HG02798 (cell line): ENCODE data around the gene TUBG2.
"Not testable (repeated sequence)": the region's sequence is repeated elsewhere in the genome, so short reads cannot be mapped to it uniquely, and the experiment has no call there.

Source experiments
- ATAC-seq: cut with Tn5 transposase; IDR thresholded peaks from one replicate; pipeline ENCODE4 v1.9.1; 2021; ENCODE audit warnings: mild to moderate bottlenecking; ENCODE audit not compliant: unreplicated experiment, poor library complexity

TUBG2 gene

DNA sequence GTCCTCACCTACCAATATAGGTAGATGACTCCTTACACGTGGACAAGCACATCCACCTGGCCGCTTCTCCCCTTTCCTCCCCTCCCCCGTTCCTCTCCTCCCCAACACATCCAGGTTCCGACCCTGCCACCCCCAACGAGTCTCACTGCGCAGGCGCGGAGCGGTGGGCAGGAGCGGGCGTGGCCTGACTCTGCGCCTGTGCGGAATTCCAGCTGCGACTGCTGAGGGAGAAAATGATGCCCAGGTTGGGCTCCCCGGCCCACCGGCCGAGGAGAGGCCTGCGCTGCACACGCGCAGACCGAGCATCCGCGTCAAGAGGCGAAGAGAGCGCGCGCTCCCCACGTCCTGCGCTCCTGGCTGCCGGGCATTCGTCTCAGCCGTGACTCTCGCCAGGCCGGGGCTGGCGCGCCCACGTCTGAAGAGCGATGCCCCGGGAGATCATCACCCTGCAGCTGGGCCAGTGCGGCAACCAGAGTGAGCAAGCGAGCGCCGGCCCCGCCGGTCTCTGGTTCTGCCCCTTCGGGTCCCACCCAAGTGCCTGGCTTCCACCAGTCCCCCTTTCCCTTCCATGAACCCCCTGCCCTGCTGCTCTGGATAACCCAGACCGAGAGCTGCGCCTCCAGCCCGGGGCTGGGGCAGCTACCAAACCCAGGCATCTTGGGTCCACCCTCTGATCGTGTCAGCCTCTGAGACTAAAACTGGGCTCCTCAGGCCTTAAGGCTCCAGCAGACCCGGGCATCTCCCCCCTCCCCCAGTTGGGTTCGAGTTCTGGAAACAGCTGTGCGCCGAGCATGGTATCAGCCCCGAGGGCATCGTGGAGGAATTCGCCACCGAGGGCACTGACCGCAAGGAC is at the start of gene TUBG2:
TSS of gene TUBG2 (plus strand) at position 206 of the 853 bp plus-strand sequence. CDS start at position 426, 220 bp downstream.
- peak; percentile 66 for ATAC-seq

DNA sequence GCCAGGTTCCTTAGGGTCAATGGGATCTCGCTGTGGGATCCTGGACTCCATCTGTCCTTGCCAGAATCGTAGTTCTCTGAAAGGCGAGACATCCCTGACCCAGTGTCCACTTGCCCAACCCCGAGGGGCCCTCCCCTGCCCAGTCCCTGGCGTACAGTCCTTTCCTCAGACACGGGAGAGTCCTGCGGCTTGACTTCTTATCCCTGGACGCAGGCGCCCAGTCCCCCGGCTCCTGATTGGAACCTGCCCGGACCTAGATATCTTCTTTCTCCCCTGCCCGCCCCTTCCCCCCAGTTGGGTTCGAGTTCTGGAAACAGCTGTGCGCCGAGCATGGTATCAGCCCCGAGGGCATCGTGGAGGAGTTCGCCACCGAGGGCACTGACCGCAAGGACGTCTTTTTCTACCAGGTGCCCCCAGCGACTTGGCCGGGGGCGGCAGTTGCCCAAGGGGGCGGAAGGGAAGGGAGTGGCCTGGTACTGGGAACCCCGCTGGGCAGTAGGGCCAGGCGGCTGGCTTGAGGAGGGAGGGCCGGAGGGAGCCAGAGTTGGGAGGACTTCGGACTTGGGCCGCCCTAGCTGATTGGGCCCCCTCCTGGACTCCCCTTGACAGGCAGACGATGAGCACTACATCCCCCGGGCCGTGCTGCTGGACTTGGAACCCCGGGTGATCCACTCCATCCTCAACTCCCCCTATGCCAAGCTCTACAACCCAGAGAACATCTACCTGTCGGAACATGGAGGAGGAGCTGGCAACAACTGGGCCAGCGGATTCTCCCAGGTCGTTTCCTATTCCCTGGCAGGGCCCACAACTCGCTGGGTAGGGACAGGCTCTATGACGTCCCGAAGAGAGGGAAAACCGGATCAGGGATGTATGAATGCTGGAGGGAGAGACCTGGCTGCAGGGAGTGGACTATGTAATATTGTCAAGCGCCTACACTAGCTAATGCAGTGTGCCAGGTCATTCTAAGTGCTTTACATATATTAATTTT is 49.0 kb upstream of the TUBG2 start:
- not testable (repeated sequence) for ATAC-seq

DNA sequence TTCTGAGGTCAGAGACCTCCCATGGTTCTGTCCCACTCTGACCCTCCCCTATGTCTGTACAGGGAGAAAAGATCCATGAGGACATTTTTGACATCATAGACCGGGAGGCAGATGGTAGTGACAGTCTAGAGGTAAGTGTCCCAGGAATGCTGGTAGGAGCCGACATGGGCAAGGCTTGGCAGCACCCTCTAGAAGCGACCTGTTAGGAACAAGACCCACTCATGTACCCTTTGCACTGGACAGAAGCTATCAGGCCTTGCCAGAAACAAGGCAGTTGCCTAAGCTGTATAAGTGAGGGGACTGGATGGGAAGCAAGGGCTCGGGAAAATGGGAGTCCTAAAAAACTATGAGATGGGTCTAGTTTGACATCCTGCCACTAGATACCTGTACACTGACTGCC is 47.1 kb upstream of the TUBG2 start:
- no peak for ATAC-seq

DNA sequence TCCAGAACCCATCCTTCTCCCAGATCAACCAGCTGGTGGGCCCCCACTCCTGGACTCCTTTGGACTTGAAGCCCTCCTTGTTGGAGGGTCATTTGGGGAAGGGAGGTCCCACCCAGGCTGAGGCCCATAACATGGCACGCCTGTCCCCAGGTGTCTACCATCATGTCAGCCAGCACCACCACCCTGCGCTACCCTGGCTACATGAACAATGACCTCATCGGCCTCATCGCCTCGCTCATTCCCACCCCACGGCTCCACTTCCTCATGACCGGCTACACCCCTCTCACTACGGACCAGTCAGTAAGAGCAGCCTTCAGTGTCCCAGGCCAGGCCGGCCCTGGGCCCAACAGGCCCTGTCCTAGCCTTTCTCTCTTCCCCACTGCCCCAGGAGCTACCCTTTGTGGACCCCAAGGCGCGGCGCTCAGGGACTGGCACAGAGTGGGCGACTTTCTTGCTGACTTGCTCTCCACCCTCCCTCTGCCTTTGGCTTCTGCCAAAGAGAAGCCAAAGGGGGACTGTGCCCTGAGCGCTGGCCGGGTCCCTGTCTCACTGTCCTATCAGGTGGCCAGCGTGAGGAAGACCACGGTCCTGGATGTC is 45.3 kb upstream of the TUBG2 start:
- no peak for ATAC-seq

DNA sequence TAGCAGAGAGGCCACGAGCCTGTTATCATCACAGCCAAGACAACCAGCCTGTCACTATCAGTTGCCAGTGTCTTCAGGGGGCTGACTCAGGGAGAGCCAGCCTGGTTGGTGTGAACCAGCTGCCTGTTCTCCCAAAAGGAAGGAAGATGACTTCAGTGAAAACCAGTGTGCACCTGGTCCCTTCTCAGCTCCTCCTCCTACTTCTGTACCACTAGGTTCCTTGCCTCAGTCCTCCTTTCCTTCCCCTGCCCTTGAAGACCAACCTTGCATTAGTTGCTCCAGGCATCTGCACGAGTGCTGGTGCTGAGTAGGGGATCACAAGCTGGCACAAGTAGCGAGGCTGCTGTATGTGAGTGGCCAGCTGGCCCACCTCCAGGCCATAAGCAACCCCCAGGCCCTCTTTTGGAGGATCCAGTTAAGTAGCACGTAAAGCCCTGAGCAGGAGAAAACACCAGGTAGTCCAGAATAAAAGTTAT is 41.1 kb upstream of the TUBG2 start:
- peak; percentile 19 for ATAC-seq

DNA sequence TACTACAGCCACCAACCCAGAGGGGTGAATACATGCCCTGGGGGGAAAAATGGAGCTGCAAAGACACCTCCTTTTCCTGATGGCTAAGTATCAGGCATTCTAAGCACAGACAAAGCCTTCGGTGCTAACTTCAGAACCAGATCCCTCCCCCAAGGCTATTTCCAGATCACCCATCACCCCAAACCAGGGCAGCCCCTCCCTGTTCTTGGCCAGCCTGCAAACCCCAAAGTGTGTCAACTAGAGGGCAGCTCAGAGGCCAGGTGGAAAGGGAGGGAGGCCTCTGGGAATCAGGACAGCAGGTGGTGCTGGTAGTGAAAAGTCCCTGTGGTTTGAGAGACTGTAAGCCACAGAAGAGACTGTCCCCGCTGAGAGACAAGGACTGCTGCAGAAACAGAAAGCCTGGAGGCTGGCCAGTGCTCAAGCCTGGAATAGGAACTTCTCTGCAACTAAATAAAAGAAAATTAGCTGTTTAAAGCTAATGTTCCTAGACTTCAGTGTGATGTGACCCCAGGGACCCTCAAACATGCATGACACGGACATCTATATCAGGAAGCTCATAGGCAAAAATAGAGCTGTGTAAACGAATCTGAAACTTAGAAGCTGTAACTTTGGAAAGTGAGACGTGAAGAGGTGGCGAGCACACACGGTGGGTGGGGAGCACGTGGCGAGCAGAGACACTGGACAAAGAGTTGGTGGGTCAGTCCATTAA is 40.5 kb upstream of the TUBG2 start:
- peak; percentile 76 for ATAC-seq

DNA sequence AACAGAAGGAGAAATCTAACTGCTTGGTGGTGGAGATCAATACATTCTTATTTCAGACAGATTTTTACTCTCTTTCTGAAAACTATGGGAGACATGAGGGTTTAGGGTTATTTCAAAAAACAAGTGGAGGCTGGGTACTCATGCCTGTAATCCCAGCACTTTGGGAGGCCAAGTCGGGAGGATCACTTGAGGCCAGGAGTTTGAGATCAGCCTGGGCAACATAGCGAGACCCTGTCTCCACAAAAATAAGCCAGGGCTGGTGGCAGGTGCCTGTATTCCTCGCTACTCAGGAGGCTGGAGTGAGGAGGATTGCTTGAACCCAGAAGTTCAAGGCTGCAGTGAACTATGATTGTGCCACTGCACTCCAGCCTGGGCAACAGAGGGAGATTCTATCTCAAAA is 37.1 kb upstream of the TUBG2 start:
- ATAC-seq = not testable (repeated sequence)

DNA sequence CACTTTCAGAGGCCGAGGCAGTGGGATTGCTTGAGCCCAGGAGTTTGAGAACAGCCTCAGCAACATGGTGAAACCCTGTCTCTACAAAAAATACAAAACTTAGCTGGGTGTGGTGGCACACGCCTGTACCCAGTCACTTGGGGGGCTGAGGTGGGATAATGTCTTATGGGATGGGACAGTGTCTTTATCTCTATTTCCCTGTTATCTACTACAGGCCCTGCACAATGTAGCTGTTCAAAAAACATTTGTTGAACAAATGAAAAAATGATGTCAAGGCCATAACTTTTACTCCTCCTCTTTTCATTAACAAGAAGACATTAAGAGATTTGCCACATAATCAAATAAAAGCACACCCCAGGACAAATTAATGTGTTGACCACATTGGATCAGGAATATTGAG is 35.8 kb upstream of the TUBG2 start:
- ATAC-seq = no peak

DNA sequence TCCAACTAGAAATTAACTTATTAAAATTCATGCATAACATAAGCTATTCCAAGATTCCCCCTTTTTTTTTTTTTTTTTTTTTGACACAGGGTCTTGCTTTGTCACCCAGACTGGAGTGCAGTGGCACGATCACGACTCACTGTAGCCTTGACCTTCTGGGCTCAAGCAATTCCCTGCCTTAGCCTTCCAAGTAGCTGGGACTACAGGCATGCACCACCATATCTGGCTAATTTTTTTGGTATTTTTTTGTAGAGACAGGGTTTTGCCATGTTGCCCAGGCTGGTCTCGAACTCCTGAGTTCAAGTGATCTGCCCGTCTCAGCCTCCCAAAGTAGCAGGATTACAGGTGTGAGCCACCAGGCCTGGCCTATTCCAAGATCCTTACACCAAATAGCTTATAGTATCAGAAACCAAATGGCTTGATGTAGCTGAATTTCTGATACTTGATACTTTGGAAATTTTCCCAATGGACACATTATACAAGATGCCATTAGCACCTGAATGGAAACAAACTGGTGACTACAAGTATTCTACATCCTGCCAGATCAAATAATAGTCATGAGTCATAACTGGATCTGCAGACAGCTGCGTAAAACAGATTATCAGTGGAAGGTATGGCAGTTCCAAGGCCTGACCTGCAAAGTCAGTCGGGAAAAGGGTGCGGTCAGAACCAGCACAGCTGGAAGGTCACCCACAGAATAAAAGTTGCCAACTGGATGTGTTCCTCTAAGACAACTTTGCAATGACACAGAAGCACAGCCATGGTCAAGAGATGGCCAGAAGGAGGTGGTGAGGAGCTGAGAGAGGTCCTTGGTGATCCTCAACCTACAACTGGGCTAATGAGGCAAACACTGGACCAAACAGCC is 35.1 kb upstream of the TUBG2 start:
- ATAC-seq = no peak

DNA sequence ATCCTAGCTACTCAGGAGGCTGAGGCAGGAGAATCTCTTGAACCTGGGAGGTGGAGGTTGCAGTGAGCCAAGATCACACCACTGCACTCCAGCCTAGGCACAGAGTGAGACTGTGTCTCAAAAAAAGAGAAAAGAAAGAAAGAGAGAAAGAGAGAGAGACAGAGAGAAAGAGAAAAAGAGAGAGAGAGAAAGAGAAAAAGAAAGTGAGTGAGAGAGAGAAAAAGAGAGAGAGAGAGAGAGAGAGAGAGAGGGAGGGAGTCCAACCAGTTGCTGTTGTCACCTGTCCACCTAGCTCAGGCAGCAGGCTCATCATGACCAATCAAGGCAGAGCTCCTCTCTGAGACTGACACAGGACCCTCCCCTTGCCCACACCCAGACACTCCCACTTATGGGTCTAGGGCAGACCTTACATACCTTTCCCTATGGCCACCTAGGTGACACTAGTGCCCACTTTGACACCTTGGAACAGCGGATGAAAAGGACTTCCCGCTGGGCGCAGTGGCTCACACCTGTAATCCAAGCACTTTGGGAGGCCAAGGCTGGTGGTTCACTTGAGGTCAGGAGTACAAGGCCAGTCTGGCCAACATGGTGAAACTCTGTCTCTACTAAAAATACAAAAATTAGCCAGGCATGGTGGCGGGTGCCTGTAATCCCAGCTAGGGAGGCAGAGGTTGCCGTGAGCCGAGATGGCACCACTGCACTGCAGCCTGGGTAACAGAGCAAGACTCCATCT is 31.9 kb upstream of the TUBG2 start:
- ATAC-seq = not testable (repeated sequence)

DNA sequence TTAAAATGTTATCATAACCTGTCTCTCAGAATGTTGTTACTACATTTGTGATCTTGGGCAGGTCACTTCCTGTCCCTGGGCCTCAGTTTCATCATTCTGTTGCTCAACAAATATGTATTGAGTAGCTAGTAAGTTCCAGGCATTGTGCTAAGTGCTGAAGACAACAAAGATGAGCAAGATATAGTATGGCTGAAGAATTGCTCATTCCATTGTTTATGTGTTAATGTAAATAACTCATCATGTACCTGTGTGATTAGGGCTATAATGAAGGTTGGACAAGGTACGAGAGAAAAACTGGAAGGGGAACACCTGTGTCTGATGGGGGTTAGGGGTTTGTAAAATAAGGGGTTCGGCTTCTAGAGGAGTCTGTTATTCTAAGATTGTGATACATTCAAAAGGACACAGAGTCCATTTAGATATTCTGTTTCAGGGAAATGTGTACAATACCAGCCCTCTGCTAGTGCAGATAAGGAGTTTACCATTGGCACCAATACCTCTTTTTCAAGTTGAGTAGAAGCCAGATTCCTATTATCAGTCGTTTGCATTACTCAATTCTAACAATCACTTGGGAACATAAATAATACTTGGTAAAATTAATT is 29.6 kb upstream of the TUBG2 start:
- no peak for ATAC-seq

DNA sequence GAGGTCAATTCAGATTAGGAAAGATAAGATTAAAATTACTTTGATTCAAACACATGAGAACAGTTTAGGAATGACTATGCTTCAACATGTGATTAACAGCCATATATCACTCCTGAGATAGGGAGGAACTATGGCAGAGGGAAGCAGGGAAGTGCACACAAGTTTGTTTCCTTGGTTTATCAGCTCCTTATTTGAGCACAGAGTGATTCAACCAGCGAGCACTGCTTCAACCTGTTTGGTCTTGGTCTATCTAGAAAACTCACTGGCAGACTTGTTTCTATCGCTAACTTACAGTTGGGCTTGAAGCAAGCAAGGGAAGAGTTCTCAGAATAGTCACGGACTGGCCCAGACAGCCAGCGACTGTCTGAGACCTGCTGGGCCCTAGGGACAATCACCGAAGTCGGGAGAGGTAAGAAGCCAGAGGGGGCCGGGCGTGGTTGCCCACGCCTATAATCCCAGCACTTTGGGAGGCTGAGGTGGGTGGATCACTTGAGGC is 26.1 kb upstream of the TUBG2 start:
- no peak for ATAC-seq

DNA sequence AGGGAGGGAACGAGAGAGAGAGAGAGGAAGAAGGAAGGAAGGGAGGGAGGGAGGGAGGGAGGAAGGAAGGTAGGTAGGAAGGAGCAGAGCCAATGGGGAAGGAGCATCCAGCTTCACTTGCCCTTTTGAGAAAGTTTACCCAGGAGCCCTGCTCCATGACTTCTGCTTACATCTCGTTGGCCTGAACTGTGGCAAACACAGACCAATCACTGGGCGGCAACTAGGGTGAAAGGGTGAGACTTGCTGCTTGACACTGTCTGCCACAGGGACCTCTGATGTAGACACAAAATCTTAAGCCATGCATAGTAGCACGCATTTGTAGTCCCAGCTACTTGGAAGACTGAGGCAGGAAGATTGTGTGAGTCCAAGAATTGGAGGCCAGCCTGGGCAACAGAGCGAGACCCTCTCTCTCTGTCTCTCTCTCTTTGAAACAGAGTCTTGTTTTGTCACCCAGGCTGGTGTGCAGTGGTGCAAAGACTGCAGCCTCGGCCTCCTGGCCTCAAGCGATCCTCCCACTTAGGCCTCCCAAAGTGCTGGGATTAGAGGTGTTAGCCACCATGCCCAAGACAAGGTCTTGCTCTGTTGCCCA is 19.5 kb upstream of the TUBG2 start:
- no peak for ATAC-seq

DNA sequence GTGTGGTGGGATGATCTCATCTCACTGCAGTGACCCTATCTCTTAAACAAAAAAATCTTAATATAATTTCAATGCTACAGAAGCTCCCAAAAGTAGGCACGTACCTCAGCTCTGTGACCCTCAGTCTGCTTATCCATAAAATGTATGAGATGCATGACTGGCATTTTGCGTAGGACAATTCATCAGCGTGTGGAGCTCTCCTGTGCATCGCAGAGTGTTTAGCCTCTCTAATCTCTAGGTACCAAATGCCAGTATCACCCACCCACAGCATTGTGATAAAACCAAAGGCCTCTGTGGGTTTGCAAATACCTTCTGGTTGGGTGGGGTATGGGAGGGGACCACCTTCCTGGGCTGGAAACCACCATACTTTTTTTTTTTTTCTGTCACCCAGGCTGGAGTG is 19.0 kb upstream of the TUBG2 start:
- no peak for ATAC-seq

DNA sequence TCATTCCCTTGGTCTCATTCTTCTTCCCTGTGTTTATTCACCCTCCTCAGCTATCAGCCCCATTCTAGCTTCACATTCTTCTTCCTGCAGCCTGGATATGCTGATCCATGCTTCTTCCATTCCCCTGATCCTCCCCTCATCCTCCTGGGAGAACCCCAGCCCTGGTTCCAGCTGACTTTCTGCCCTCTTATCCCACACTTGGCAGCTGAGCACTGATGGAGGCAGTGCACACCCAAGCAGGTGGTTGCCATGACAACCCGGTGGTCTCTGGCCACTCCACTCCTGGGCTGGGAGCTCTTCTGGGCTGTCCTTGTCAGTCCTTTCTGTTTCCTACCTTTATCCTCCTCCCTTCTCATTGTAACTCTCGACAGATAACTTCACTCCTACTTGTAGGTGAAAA is 16.7 kb upstream of the TUBG2 start:
- no peak for ATAC-seq

DNA sequence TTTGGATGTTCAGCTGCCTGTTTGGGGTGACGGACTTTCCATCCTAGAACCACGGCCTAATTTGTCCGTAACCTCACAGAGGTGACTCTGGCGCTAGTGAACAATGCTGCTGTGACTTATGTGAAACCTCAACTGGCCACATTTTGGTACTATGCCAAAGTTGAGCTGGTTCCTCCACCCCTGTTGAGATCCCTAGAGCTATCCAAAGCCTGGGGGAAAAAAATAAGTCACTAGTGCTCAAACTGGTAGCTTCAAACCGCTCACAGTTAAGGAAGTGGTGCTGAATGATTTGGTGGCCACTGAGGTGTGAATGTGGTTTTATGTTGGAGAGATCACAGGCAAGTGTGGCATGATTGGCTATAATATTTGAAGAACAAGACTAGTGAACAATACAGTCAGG is 11.3 kb upstream of the TUBG2 start:
- no peak for ATAC-seq

DNA sequence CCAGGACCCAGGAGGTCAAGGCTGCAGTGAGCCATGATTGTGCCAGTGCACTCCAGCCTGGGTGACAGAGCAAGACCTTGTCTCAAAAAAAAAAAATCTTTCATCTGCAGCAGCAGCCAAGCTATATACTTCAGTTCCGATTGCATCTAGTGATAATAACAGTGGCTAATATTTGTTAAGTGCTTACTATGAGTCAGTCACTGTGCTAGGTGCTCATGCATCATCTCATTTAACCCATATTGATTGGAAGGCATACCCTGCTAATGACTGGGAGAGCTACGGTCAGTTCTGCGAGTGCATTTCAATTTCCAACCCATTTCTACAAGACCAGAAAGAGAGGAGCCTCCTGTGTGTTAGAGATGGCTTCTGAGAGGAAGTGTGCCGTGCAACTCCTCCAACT is 7.7 kb upstream of the TUBG2 start:
- no peak for ATAC-seq
